ENCODE data around the gene CCDC74A.
"Not testable (repeated sequence)": the region's sequence is repeated elsewhere in the genome, so short reads cannot be mapped to it uniquely, and the experiment has no call there.

CCDC74A gene

DNA sequence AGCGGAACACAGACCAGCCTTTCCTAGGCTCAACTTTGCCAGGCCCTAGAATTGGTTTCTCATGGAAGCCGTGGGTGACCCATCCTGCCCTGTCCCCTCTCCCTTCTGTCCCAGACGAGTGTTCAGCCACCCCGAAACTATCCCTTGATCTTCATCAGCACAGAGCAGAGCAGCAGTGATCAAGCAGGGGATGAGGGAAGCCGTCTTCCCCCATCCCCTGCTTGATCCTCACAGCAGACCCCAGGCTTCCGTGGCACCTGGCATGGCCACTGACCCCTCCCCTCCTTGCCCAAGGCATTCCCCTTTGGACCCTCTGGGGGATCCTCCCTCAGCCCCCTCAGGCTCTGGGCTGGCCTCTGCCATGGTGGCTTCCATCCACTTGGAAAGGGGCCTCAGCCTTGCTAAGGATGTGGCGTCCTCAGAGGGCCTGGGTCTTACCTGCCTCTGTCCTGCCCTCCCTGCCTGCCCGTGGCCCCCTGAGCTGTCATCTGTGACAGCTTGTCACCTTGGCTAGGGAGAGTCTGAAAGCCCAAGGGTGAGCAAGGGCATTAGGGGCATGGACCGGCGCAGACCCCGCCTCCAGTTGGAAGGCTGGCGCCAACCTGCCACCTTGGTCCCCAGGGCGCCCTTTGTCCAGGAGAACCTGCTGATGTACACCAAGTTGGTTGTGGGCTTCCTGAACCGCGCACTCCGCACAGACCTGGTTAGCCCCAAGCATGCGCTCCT, 10.4 kb upstream of the CCDC74A start:
- H3K9ac ChIP-seq: no peak overlapping the region
- peaks cover 21 to 45% (median 32%) of the 10 kb centered on the region in 10 experiments for H3K4me1 ChIP-seq
- peaks cover 0 to 59% (median 45%) of the 10 kb centered on the region in 11 experiments; a peak in 20 of 22 replicates for H4K20me1 ChIP-seq
- TF ChIP-seq Cebpa-rat (IDR thresholded peaks at IDR 0.05): no peak
- no peaks in the 10 kb centered on the region for H3K9me3 ChIP-seq (replicated peaks in 1 of 11)
- peaks cover 29 to 57% (median 34%) of the 10 kb centered on the region in 11 experiments for H3K36me3 ChIP-seq
- H3K4me3 ChIP-seq: no peak overlapping the region
- H3K27ac ChIP-seq: no peak overlapping the region
- H3K27me3 ChIP-seq: no peaks in the 10 kb centered on the region
- H3K4me2 ChIP-seq: no peak overlapping the region

- H3K27ac ChIP-seq; H3K9me3 ChIP-seq (replicated peaks in 1 of 11); H3K4me2 ChIP-seq; H3K9ac ChIP-seq; H3K27me3 ChIP-seq; H3K4me3 ChIP-seq: not testable (repeated sequence)
- H4K20me1 ChIP-seq: peaks cover 0 to 57% (median 40%) of the 10 kb centered on the region in 11 experiments; a peak in 20 of 22 replicates
- H3K36me3 ChIP-seq: peaks cover 29 to 55% (median 34%) of the 10 kb centered on the region in 11 experiments
- peaks cover 20 to 39% (median 27%) of the 10 kb centered on the region in 10 experiments for H3K4me1 ChIP-seq
Measured at GRCh38 chr2:131517856-131518255, 9.8 kb upstream of the CCDC74A start.

DNA sequence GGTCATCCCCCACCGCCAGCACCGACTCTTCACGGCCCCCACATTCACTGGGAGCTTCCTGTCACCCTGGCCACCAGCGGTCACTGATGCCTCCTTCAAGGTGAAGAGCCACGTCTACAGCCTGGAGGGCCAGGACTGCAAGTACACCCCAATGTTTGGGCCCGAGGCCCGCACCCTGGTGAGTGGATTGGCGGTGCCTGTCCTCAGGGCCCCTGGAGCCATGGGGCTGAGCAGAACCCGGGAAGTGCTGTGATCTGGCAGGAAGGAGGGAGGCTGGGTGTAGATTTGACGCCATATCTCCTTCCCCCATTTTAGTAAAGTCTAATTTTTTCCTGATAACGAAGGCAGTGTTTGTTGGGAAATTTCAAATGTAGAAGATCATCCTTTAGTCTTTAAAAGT, 9.2 kb upstream of the CCDC74A start:
- not testable (repeated sequence) for H3K4me3 ChIP-seq; H3K4me2 ChIP-seq; H3K27ac ChIP-seq; H3K9ac ChIP-seq; H3K9me3 ChIP-seq (replicated peaks in 1 of 11); H3K27me3 ChIP-seq
- peaks cover 0 to 54% (median 33%) of the 10 kb centered on the region in 11 experiments; a peak in 20 of 22 replicates for H4K20me1 ChIP-seq
- peaks cover 29 to 54% (median 34%) of the 10 kb centered on the region in 11 experiments for H3K36me3 ChIP-seq
- peaks cover 14 to 32% (median 20%) of the 10 kb centered on the region in 10 experiments for H3K4me1 ChIP-seq

GRCh38 chr2:131519466-131519865, 8.2 kb upstream of the CCDC74A start:
- H3K4me1 ChIP-seq: peaks cover 5 to 23% (median 10%) of the 10 kb centered on the region in 10 experiments; a peak in 17 of 20 replicates
- H3K9ac ChIP-seq: no peak overlapping the region
- H3K27me3 ChIP-seq: no peaks in the 10 kb centered on the region
- no peak overlapping the region for H3K4me2 ChIP-seq
- no peaks in the 10 kb centered on the region for H3K9me3 ChIP-seq (replicated peaks in 1 of 11)
- H3K4me3 ChIP-seq: no peak overlapping the region
- peaks cover 27 to 54% (median 34%) of the 10 kb centered on the region in 11 experiments for H3K36me3 ChIP-seq
- peaks cover 0 to 45% (median 24%) of the 10 kb centered on the region in 11 experiments; a peak in 18 of 22 replicates for H4K20me1 ChIP-seq
- no peak overlapping the region for H3K27ac ChIP-seq
- no peak for TF ChIP-seq Cebpa-rat (IDR thresholded peaks at IDR 0.05)

- H3K27me3 ChIP-seq; H3K4me3 ChIP-seq; H3K9ac ChIP-seq; H3K4me2 ChIP-seq; H3K27ac ChIP-seq; H3K9me3 ChIP-seq (replicated peaks in 1 of 11): not testable (repeated sequence)
- Histone ChIP-seq H4K20me1 (peaks cover 0 to 40% (median 19%) of the 10 kb centered on the region in 11 experiments; a peak in 18 of 22 replicates), H3K36me3 (peaks cover 27 to 54% (median 34%) of the 10 kb centered on the region in 11 experiments), H3K4me1 (peaks cover 0 to 18% (median 5%) of the 10 kb centered on the region in 10 experiments; a peak in 16 of 20 replicates)
Measured at GRCh38 chr2:131519871-131520470, 7.7 kb upstream of the CCDC74A start.

DNA sequence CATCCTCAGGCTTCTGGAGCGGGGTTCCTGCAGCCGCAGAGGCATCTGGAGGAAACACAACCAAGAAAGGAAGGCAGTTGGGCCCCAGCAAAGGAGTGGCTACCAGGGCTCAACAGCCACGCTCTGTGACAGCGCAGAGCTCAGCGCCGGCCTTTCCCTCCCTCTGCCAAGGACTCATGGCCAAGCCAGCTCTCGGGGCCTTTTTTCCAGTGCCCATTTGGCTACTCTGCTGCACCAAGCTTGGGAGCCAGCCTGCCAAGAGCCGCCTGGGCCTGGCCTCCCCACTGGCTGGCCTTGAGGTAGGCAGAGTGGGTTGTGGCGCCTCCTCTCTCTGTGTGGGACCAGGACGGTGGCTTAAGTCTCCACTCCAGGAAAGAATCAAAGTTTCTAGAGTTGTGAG, 7.2 kb upstream of the CCDC74A start:
- Histone ChIP-seq H3K4me1 (peaks cover 0 to 13% (median 0%) of the 10 kb centered on the region in 10 experiments; a peak in 9 of 20 replicates), H3K9ac (no peak overlapping the region), H4K20me1 (peaks cover 0 to 35% (median 14%) of the 10 kb centered on the region in 11 experiments; a peak in 16 of 22 replicates), H3K4me2 (no peak overlapping the region), H3K27ac (no peak overlapping the region), H3K27me3 (no peaks in the 10 kb centered on the region), H3K9me3 (replicated peaks in 1 of 11) (no peaks in the 10 kb centered on the region), H3K36me3 (peaks cover 27 to 54% (median 34%) of the 10 kb centered on the region in 11 experiments), H3K4me3 (no peak overlapping the region)
- TF ChIP-seq Cebpa-rat (IDR thresholded peaks at IDR 0.05): no peak

- not testable (repeated sequence) for H3K4me1 ChIP-seq; H3K9ac ChIP-seq; H3K4me3 ChIP-seq; H3K27me3 ChIP-seq; H3K27ac ChIP-seq; H3K9me3 ChIP-seq (replicated peaks in 1 of 11); H3K4me2 ChIP-seq
- Histone ChIP-seq H4K20me1 (peaks cover 0 to 25% (median 7%) of the 10 kb centered on the region in 11 experiments; a peak in 10 of 22 replicates), H3K36me3 (peaks cover 25 to 54% (median 33%) of the 10 kb centered on the region in 11 experiments)
Measured at GRCh38 chr2:131521524-131521923, 6.2 kb upstream of the CCDC74A start.

GRCh38 chr2:131521961-131522781, 5.5 kb upstream of the CCDC74A start:
- no peak for TF ChIP-seq Cebpa-rat (IDR thresholded peaks at IDR 0.05)

DNA sequence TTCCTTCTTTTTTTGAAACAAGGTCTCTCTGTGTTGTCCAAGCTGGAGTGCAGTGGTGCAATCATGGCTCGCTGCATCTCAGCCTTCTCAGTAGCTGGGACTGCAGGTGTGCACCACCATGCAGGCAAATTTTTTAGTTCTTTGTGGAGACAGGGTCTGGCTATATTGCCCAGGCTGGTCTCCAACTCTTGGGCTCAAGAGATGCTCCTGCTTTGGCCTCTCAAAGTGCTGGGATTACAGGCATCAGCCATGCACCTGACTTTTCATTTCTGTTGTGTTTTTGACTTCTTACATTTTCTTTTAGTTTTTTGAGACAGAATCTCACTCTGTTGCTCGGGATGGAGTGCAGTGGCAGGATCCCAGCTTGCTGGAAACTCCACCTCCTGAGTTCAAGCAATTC, 2.4 kb upstream of the CCDC74A start:
- H3K36me3 ChIP-seq: peaks cover 5 to 19% (median 6%) of the 10 kb centered on the region in 11 experiments; a peak in 18 of 22 replicates
- H3K27ac ChIP-seq; H3K9me3 ChIP-seq (replicated peaks in 1 of 11); H3K4me2 ChIP-seq; H3K4me3 ChIP-seq; H3K9ac ChIP-seq; H3K27me3 ChIP-seq: not testable (repeated sequence)
- peaks cover 0 to 15% (median 0%) of the 10 kb centered on the region in 11 experiments; a peak in 3 of 22 replicates for H4K20me1 ChIP-seq
- H3K4me1 ChIP-seq: peaks cover 10 to 19% (median 15%) of the 10 kb centered on the region in 10 experiments

More at GRCh38 chr2:131521961-131522781, 5.5 kb upstream of the CCDC74A start:
- no peak overlapping the region for H3K9ac ChIP-seq
- H3K4me2 ChIP-seq: no peak overlapping the region
- H3K27me3 ChIP-seq: no peaks in the 10 kb centered on the region
- H3K27ac ChIP-seq: no peak overlapping the region
- H3K36me3 ChIP-seq: peaks cover 19 to 47% (median 26%) of the 10 kb centered on the region in 11 experiments
- peaks cover 0 to 18% (median 2%) of the 10 kb centered on the region in 11 experiments; a peak in 7 of 22 replicates for H4K20me1 ChIP-seq
- H3K4me3 ChIP-seq: no peak overlapping the region
- peaks cover under 1 to 3% (median 2%) of the 10 kb centered on the region in 10 experiments; a peak in 14 of 20 replicates for H3K4me1 ChIP-seq
- no peaks in the 10 kb centered on the region for H3K9me3 ChIP-seq (replicated peaks in 1 of 11)

GRCh38 chr2:131528981-131529863, 1.5 kb downstream of the CCDC74A start:
- not testable (repeated sequence) for H3K9me3 ChIP-seq (replicated peaks in 1 of 11); H4K20me1 ChIP-seq; H3K27me3 ChIP-seq; H3K36me3 ChIP-seq
- Histone ChIP-seq H3K27ac (0 out of 22 replicates have a peak overlapping the region, but pooled peaks of 2 of the 11 experiments have one; percentile 8 to 11), H3K9ac (peak overlapping the region in 8 of 11 experiments; percentile 11 to 52 (median 44); a peak in 8 of 22 replicates), H3K4me2 (peak overlapping the region; percentile 62 to 85 (median 79)), H3K4me3 (peak overlapping the region in 4 of 10 experiments; percentile 29 to 66 (median 50); a peak in 6 of 20 replicates), H3K4me1 (peaks cover 10 to 19% (median 15%) of the 10 kb centered on the region in 10 experiments)

DNA sequence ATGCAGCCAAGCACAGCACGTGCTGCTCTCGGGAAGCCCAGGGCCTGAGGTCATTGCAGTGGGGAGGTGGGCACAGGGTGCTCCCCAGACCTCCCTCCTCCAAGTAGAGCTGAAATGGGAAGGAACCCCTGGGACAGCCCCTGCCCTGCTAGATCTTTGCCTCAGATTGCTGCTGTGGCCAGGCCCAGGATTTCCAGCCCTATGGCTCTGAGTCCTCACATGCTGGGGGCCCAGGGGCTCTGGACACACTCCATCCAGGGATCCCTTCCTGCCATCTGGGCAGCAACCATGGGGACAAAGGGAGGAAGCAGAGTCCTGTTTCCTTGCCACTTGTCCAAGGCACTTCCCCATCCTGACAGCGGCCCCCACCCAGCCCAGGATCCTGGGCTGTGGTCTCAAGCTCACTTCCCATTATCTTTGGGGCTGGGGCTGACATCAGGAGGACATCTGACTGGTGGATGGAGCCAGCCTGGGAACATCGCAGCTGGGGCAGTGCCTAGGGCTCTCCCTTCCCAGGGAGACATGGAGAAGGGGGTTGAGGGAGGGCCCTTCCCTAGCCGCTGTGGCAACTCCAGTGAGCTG, 2.3 kb downstream of the CCDC74A start:
- not testable (repeated sequence) for H3K9me3 ChIP-seq (replicated peaks in 1 of 11); H3K27ac ChIP-seq; H4K20me1 ChIP-seq; H3K36me3 ChIP-seq; H3K4me3 ChIP-seq; H3K9ac ChIP-seq; H3K27me3 ChIP-seq
- Histone ChIP-seq H3K4me1 (peaks cover 10 to 19% (median 15%) of the 10 kb centered on the region in 10 experiments), H3K4me2 (peak overlapping the region; percentile 62 to 85 (median 79); a peak in 16 of 22 replicates)

Data from BLaER1 treated with 17β-estradiol and CSF1 and Interleukin-3, amounts not matched to agents 10 nM and 100 nM (cell line).